AG10803 (cell line): ENCODE results near the gene IGSF3.

ENCODE experiments used
- DNase-seq: peaks from one replicate; pipeline ENCODE4 v3.0.0; 2010; ENCODE audit warnings: low read depth
- H3K4me3 ChIP-seq: 2 replicates; pipeline ENCODE4 v1.5.1; 2011; ENCODE audit warnings: mild to moderate bottlenecking, low read length, control low read depth
- TF ChIP-seq, protein P1 (sequence below): conservative IDR thresholded peaks from 2 replicates; pipeline ENCODE4 v1.5.1; 2011; ENCODE audit warnings: mild to moderate bottlenecking, low read length, control low read depth, inconsistent platforms

Gene IGSF3

GRCh38 chr1:116571215-116571919 lies 96.2 kb downstream of the IGSF3 start:
- peak overlapping the region; percentile 75 for H3K4me3 ChIP-seq
- no peak for DNase-seq
- TF ChIP-seq, protein P1, sequence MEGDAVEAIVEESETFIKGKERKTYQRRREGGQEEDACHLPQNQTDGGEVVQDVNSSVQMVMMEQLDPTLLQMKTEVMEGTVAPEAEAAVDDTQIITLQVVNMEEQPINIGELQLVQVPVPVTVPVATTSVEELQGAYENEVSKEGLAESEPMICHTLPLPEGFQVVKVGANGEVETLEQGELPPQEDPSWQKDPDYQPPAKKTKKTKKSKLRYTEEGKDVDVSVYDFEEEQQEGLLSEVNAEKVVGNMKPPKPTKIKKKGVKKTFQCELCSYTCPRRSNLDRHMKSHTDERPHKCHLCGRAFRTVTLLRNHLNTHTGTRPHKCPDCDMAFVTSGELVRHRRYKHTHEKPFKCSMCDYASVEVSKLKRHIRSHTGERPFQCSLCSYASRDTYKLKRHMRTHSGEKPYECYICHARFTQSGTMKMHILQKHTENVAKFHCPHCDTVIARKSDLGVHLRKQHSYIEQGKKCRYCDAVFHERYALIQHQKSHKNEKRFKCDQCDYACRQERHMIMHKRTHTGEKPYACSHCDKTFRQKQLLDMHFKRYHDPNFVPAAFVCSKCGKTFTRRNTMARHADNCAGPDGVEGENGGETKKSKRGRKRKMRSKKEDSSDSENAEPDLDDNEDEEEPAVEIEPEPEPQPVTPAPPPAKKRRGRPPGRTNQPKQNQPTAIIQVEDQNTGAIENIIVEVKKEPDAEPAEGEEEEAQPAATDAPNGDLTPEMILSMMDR: no peak

- DNase-seq: peak; percentile 77
- TF ChIP-seq, protein P1: peak; percentile 41
- H3K4me3 ChIP-seq: peak within 1 kb of the TSS; percentile 75
Measured at GRCh38 chr1:116570358-116571214, 96.9 kb downstream of the IGSF3 start, which contains the start of gene CD58. Gene CD58, minus strand, starts transcription at chr1:116571026. Its CDS starts 54 bp downstream, at chr1:116570972.

- no peak for DNase-seq
Measured at GRCh38 chr1:116569776-116570357, 97.7 kb downstream of the IGSF3 start.

GRCh38 chr1:116569381-116569670 lies 98.2 kb downstream of the IGSF3 start:
- H3K4me3 ChIP-seq: no peak overlapping the region
- DNase-seq: no peak
- TF ChIP-seq, protein P1: no peak

More at GRCh38 chr1:116569776-116570357, 97.7 kb downstream of the IGSF3 start:
- TF ChIP-seq, protein P1: no peak
- peak overlapping the region; percentile 75 for H3K4me3 ChIP-seq

GRCh38 chr1:116568662-116569380 lies 98.7 kb downstream of the IGSF3 start:
- DNase-seq: no peak
- H3K4me3 ChIP-seq: no peak overlapping the region
- TF ChIP-seq, protein P1: no peak

GRCh38 chr1:116567790-116568661 lies 99.5 kb downstream of the IGSF3 start:
- no peak overlapping the region for H3K4me3 ChIP-seq
- no peak for DNase-seq
- TF ChIP-seq, protein P1: no peak
